ENCODE data around the gene UBAC2. TPM values are rescaled to one million over a fixed set of nuclear protein-coding genes. Genes with fewer than 3 reads are reported as not detected.

UBAC2 gene
- total and polyA plus RNA-seq, 2 of the 4 experiments (the other 2 are of a cell fraction): 20.8 to 36.3 TPM

DNA sequence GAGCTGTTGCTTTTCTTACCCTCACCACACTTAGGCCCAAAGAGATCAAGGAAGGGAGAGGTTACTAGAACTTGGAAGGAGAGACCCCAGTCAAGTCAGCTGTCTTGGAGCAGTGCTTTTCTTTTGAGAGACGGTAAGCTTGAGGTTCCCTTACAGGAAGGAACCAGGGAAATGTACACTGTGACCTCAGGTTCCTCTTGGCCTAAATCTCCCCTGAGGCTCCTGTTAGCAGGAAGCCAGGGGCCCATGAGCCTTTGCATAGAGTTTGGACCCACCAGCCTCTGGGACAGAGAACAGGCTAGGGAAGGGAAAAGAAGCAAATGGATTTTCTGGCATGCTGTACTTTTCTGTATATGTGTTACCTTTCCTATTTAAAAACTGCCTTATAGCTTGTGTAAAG lies 63.4 kb downstream of the UBAC2 start:
- H2BK20ac ChIP-seq (ENCODE audit: low read depth, low read length): no peak overlapping the region
- H3K27me3 ChIP-seq (ENCODE audit: control insufficient read depth, insufficient read depth, low read length): no peaks in the 10 kb centered on the region
- ChIA-PET CTCF (interaction anchor here (2.5 kb wide), 1 partner anchor 88 kb away, joined by 7 read pairs; no protein-coding TSS in a partner anchor), POLR2A (ENCODE audit: unreplicated experiment) (no interaction called here)
- H3K56ac ChIP-seq (ENCODE audit: extremely low read depth, insufficient read depth, low read length): no peak overlapping the region
- ATAC-seq (ENCODE audit: low read depth) (no peak), DNase-seq (no peak)
- no peak overlapping the region for H2BK5ac ChIP-seq (ENCODE audit: low read depth, low read length, poor library complexity, severe bottlenecking)
- intact Hi-C loops (cut with micrococcal nuclease) (loop anchor here (10.0 kb wide), 2 partner anchors 179 to 419 kb away; no protein-coding TSS in a partner anchor), dilution Hi-C loops (cut with HindIII; ENCODE audit: low sequenced_read_pairs, unreplicated experiment) (no loop called here), in situ Hi-C loops (cut with MboI; ENCODE audit: low sequenced_read_pairs) (loop anchor here (5.0 kb wide), 1 partner anchor 87 kb away; no protein-coding TSS in a partner anchor)
- 78% methylated on average over 1 of the region's 1 CpG; no CpG with 5 or more reads in 1 of the 2 experiments for WGBS, 2 experiments (ENCODE audit: extremely low coverage in 2 of 2, insufficient read length in 1 of 2)
- H3K4me2 ChIP-seq (ENCODE audit: low read depth, low read length): no peak overlapping the region
- H3K9ac ChIP-seq (ENCODE audit: low read depth, low read length): no peak overlapping the region
- H2AFZ ChIP-seq (replicated peaks; ENCODE audit: low read length, poor library complexity): no peak overlapping the region
- no peak overlapping the region for H4K8ac ChIP-seq (ENCODE audit: low read depth in 2 of 2, low read length in 2 of 2)
- no peak overlapping the region for H4K5ac ChIP-seq (ENCODE audit: low read depth, low read length)
- H3K27ac ChIP-seq (ENCODE audit: insufficient read depth, low read length): no peak overlapping the region
- no peak overlapping the region for H3K4ac ChIP-seq (ENCODE audit: low read depth, low read length)
- H3K9me3 ChIP-seq (ENCODE audit: control insufficient read depth, insufficient read depth, low read length): no peaks in the 10 kb centered on the region
- H2AK5ac ChIP-seq (ENCODE audit: low read depth, low read length): no peak overlapping the region
- H3K9me1 ChIP-seq (ENCODE audit: insufficient read depth, low read length): peaks cover 3% of the 10 kb centered on the region; the same call in 1 of the 2 replicates
- peaks cover 0 to 3% of the 10 kb centered on the region in 2 experiments; a peak in 2 of 4 replicates for H3K79me1 ChIP-seq (ENCODE audit: low read depth in 1 of 2, low read length in 2 of 2)
- H3K18ac ChIP-seq (ENCODE audit: low read depth, low read length): no peak overlapping the region
- no peak overlapping the region for H3K14ac ChIP-seq (replicated peaks; ENCODE audit: low read depth, low read length)
- H3K23ac ChIP-seq (ENCODE audit: low read depth, low read length): no peak overlapping the region
- H3K4me3 ChIP-seq (ENCODE audit: insufficient read depth, low read depth, low read length): no peak overlapping the region
- H2BK15ac ChIP-seq (ENCODE audit: low read depth, low read length): no peak overlapping the region
- TF ChIP-seq MXI1 (IDR thresholded peaks at IDR 0.05; ENCODE audit: borderline replicate concordance, low read depth, low read length) (no peak), FOS (IDR thresholded peaks at IDR 0.05; ENCODE audit: low read depth, low read length) (no peak), MAZ (IDR thresholded peaks at IDR 0.05; ENCODE audit: borderline replicate concordance, low read depth, low read length) (no peak)
- H2AK9ac ChIP-seq (replicated peaks; ENCODE audit: low read depth, low read length, poor library complexity): no peak overlapping the region
- no peaks in the 10 kb centered on the region for H3K4me1 ChIP-seq (ENCODE audit: control insufficient read depth, insufficient read depth, low read length)
- H4K20me1 ChIP-seq (ENCODE audit: insufficient read depth, low read length): peaks cover 5% of the 10 kb centered on the region; the same call in 1 of the 2 replicates
- no peak overlapping the region for H4K91ac ChIP-seq (ENCODE audit: insufficient read depth, low read depth, low read length)
- BruUV-seq (replicated peaks): no TSS peak
- peaks cover 8% of the 10 kb centered on the region for H3K36me3 ChIP-seq (ENCODE audit: control insufficient read depth, insufficient read depth, low read length)
- H2BK120ac ChIP-seq (ENCODE audit: low read depth, low read length): no peak overlapping the region

All from IMR-90 (cell line).